Left ventricle myocardium superior (tissue), 1 donor: Measurements from ENCODE around the gene ECI2. TPM values are rescaled to one million over a fixed set of nuclear protein-coding genes. Genes with fewer than 3 reads are reported as not detected.
A peak's percentile ranks its signal among the peaks of the same experiment; 100 is the strongest.

Source experiments
- ATAC-seq: fragments of 200-7000 bp; cut with Tn5 transposase; one replicate; pipeline ENCODE4 v1.9.1; 2020; ENCODE audit warnings: mild to moderate bottlenecking, moderate library complexity
- DNase-seq: peaks from one replicate; pipeline ENCODE4 v3.0.0-alpha.2; 2020
- intact Hi-C: fragments of 100-400 bp; cut with micrococcal nuclease; formaldehyde crosslinking; loops from one replicate; pipeline ENCODE4 v1.11.0; 2022
- long read RNA-seq: library from polyadenylated mRNA; unstranded; transcript quantifications from one replicate; pipeline ENCODE4 v2.0.0, GENCODE V29; 2021
- total RNA-seq: library from RNA; stranded (reverse); fragmentation: NEBNext Ultra II Directional; extraction: Animal tissue kit (Norgen Biotek cat#: 25700); gene quantifications from one replicate; pipeline ENCODE4 v1.2.1, GENCODE V29; 2021
- donor health status: DM: no; HTN: yes; CAD: no; lungs with severe emphysema.

ECI2 gene
- 157 TPM for total RNA-seq
- long read RNA-seq, transcript ECI2-202 (10 exons, 1,407 nt): major isoform, 82 of 145 reads
- long read RNA-seq, transcript ECI2-201 (10 exons, 1,380 nt): minor isoform, 47 of 145 reads
- long read RNA-seq, partial matches to known transcripts: 10 of 145 reads
- long read RNA-seq, other reads (novel, unspliced or antisense): 5 of 145 reads

- intact Hi-C loops: no loop called here
- peak; percentile 82 for DNase-seq
- peak; percentile 65 for ATAC-seq
Observed at GRCh38 chr6:4134841-4135664, at the start of gene ECI2. Gene ECI2, minus strand, starts transcription at chr6:4135575. Its CDS starts 15 bp downstream, at chr6:4135560.

- DNase-seq (no peak), ATAC-seq (no peak)
- intact Hi-C loops: no loop called here
Observed at GRCh38 chr6:4180652-4181255, 45.4 kb upstream of the ECI2 start.

- DNase-seq: no peak
- intact Hi-C loops: no loop called here
- ATAC-seq: no peak
Observed at GRCh38 chr6:4179960-4180651, 44.7 kb upstream of the ECI2 start.

GRCh38 chr6:4178737-4179333 lies 43.5 kb upstream of the ECI2 start:
- DNase-seq (no peak), ATAC-seq (no peak)
- intact Hi-C loops: no loop called here

- DNase-seq (no peak), ATAC-seq (no peak)
- intact Hi-C loops: no loop called here
Observed at GRCh38 chr6:4176907-4177306, 41.5 kb upstream of the ECI2 start.

GRCh38 chr6:4174042-4174441 lies 38.7 kb upstream of the ECI2 start:
- DNase-seq (no peak), ATAC-seq (no peak)
- intact Hi-C loops: no loop called here

- no peak for DNase-seq
- ATAC-seq: no peak
- intact Hi-C loops: no loop called here
Observed at GRCh38 chr6:4172368-4172767, 37.0 kb upstream of the ECI2 start.

GRCh38 chr6:4170297-4170696 lies 34.9 kb upstream of the ECI2 start:
- no peak for DNase-seq
- intact Hi-C loops: no loop called here
- no peak for ATAC-seq

- intact Hi-C loops: no loop called here
- no peak for DNase-seq
- ATAC-seq: no peak
Observed at GRCh38 chr6:4169028-4169789, 33.8 kb upstream of the ECI2 start.

GRCh38 chr6:4167833-4168232 lies 32.5 kb upstream of the ECI2 start:
- ATAC-seq (no peak), DNase-seq (no peak)
- intact Hi-C loops: no loop called here

GRCh38 chr6:4167123-4167522 lies 31.7 kb upstream of the ECI2 start:
- ATAC-seq (no peak), DNase-seq (no peak)
- intact Hi-C loops: no loop called here

- DNase-seq (no peak), ATAC-seq (no peak)
- intact Hi-C loops: no loop called here
Observed at GRCh38 chr6:4164456-4164855, 29.1 kb upstream of the ECI2 start.

- no peak for DNase-seq
- intact Hi-C loops: no loop called here
- ATAC-seq: peak; percentile 15
Observed at GRCh38 chr6:4164117-4164442, 28.7 kb upstream of the ECI2 start.

- DNase-seq (no peak), ATAC-seq (peak; percentile 81)
- intact Hi-C loops: no loop called here
Observed at GRCh38 chr6:4163408-4164116, 28.2 kb upstream of the ECI2 start.

- intact Hi-C loops: no loop called here
- DNase-seq: no peak
- ATAC-seq: no peak
Observed at GRCh38 chr6:4162370-4162769, 27.0 kb upstream of the ECI2 start.

GRCh38 chr6:4159491-4159890 lies 24.1 kb upstream of the ECI2 start:
- DNase-seq: no peak
- intact Hi-C loops: no loop called here
- ATAC-seq: no peak

GRCh38 chr6:4157506-4157905 lies 22.1 kb upstream of the ECI2 start:
- intact Hi-C loops: no loop called here
- ATAC-seq (no peak), DNase-seq (no peak)

- DNase-seq: peak; percentile 48
- intact Hi-C loops: no loop called here
- ATAC-seq: peak; percentile 89
Observed at GRCh38 chr6:4155848-4156466, 20.6 kb upstream of the ECI2 start.
